Endothelial cell of umbilical vein (primary cell): ENCODE measurements around the gene SAT1. TPM values are rescaled to one million over a fixed set of nuclear protein-coding genes. Genes with fewer than 3 reads are reported as not detected.

Source experiments
- BruUV-seq: library from RNA; stranded (reverse); fragments of 400-500 nt; replicated peaks from 2 replicates; lab custom pipeline; 2021; lab: Mats Ljungman, UMichigan
- CTCF ChIA-PET: fragments of 300-600, 350-600 bp; sonication (Branson Sonifier 250); formaldehyde crosslinking; loops from one replicate; lab custom pipeline; 2021; ENCODE audit warnings: antibody characterized with exemption, inconsistent platforms; lab: Charles Lee
- POLR2A ChIA-PET: fragments of 300-600, 350-600 bp; sonication (Branson Sonifier 250); formaldehyde crosslinking; loops from one replicate; lab custom pipeline; 2021; ENCODE audit warnings: antibody characterized with exemption, inconsistent platforms; lab: Charles Lee
- DNase-seq: peaks from one replicate; pipeline ENCODE4 v3.0.0-alpha.2; 2011; ENCODE audit warnings: low read depth, low spot score
- FAIRE-seq: peaks from 2 replicates; lab custom pipeline; 2011; peaks lifted over from hg19 to GRCh38; lab: Jason Lieb, UNC
- H2AFZ ChIP-seq: 2 replicates; pipeline ENCODE4 v1.6.0; 2012; ENCODE audit warnings: low read depth, low read length, control low read depth, inconsistent platforms
- H3K27ac ChIP-seq: 2 replicates; pipeline ENCODE4 v1.5.1; 2011; ENCODE audit warnings: low read depth, mild to moderate bottlenecking, control low read depth, low read length, moderate library complexity; ENCODE audit not compliant: insufficient read depth
- H3K27me3 ChIP-seq, 2 experiments: 2 replicates each; pipeline versions ENCODE4 v1.6.0 to v1.6.1; 2011; ENCODE audit warnings: low read length in 2 of 2, mixed read lengths in 1 of 2; ENCODE audit not compliant: control insufficient read depth in 2 of 2, insufficient read depth in 2 of 2
- H3K36me3 ChIP-seq, 2 experiments: 2 replicates in 1 of 2; 3 replicates in 1 of 2; pipeline ENCODE4 v1.5.1; 2011; ENCODE audit warnings: low read length in 2 of 2, mild to moderate bottlenecking in 1 of 2, moderate library complexity in 1 of 2; ENCODE audit not compliant: control insufficient read depth in 2 of 2, insufficient read depth in 2 of 2; ENCODE audit errors: extremely low read depth in 1 of 2
- H3K4me1 ChIP-seq: 3 replicates; pipeline ENCODE4 v1.5.1; 2011; ENCODE audit warnings: mild to moderate bottlenecking, low read length; ENCODE audit not compliant: control insufficient read depth, insufficient read depth; ENCODE audit errors: extremely low read depth
- H3K4me2 ChIP-seq: 2 replicates; pipeline ENCODE4 v1.6.1; 2011; ENCODE audit warnings: low read length, control low read depth, mixed read lengths; ENCODE audit not compliant: insufficient read depth
- H3K4me3 ChIP-seq, 3 experiments: fragments of 200-600 bp in 1 of 3; sonication (generic), shearing (Covaris generic) in 1 of 3; replicated peaks in 1 of 3; 2 replicates each; pipeline ENCODE4 v1.5.1; 2011 to 2016; ENCODE audit warnings: control low read depth in 3 of 3, low read length in 3 of 3, mild to moderate bottlenecking in 2 of 3, inconsistent platforms in 1 of 3, low read depth in 1 of 3, moderate library complexity in 1 of 3; ENCODE audit not compliant: insufficient read depth in 1 of 3
- H3K79me2 ChIP-seq: 2 replicates; pipeline ENCODE4 v1.6.0; 2012; ENCODE audit warnings: low read length, inconsistent platforms; ENCODE audit not compliant: control insufficient read depth, insufficient read depth
- H3K9ac ChIP-seq: replicated peaks from 2 replicates; pipeline ENCODE3; 2011; ENCODE audit warnings: low read length, control low read depth; ENCODE audit not compliant: insufficient read depth; ENCODE audit errors: extremely low read depth
- H3K9me1 ChIP-seq: replicated peaks from 3 replicates; pipeline ENCODE4 v1.6.0; 2011; ENCODE audit warnings: mild to moderate bottlenecking, low read length; ENCODE audit not compliant: control insufficient read depth, insufficient read depth; ENCODE audit errors: extremely low read depth
- H3K9me3 ChIP-seq: replicated peaks from 2 replicates; pipeline ENCODE4 v1.5.1; 2012; ENCODE audit warnings: low read length, inconsistent platforms; ENCODE audit not compliant: control insufficient read depth, insufficient read depth
- H4K20me1 ChIP-seq: replicated peaks from 2 replicates; pipeline ENCODE3; 2011; ENCODE audit warnings: mild to moderate bottlenecking, low read length; ENCODE audit not compliant: control insufficient read depth, insufficient read depth; ENCODE audit errors: extremely low read depth
- CTCF ChIP-seq, 2 donors: IDR thresholded peaks; 1 replicate in 1 of 2; 2 replicates in 1 of 2; pipeline ENCODE4 v1.5.1; 2011; ENCODE audit warnings: low read length in 2 of 2, mild to moderate bottlenecking in 2 of 2, moderate library complexity in 2 of 2, control low read depth in 1 of 2, inconsistent platforms in 1 of 2, low read depth in 1 of 2; ENCODE audit not compliant: insufficient read depth in 1 of 2; ENCODE audit errors: extremely low read depth in 1 of 2
- EZH2 ChIP-seq: IDR thresholded peaks from 2 replicates; pipeline ENCODE4 v1.6.1; 2012; ENCODE audit warnings: borderline replicate concordance, low read depth, mild to moderate bottlenecking, moderate library complexity, low read length, inconsistent platforms; ENCODE audit not compliant: severe bottlenecking
- FOS ChIP-seq: IDR thresholded peaks from 2 replicates; pipeline ENCODE4 v1.6.1; 2011; ENCODE audit warnings: mild to moderate bottlenecking, low read length, moderate library complexity, borderline replicate concordance; ENCODE audit not compliant: insufficient read depth
- GATA2 ChIP-seq: IDR thresholded peaks from 2 replicates; pipeline ENCODE4 v1.7.0; 2011; ENCODE audit warnings: low read depth, mild to moderate bottlenecking, moderate library complexity, mixed read lengths, low read length; ENCODE audit not compliant: insufficient read length, insufficient read depth
- JUN ChIP-seq: IDR thresholded peaks from 2 replicates; pipeline ENCODE4 v1.6.1; 2011; ENCODE audit warnings: borderline replicate concordance, low read depth; ENCODE audit not compliant: insufficient read length, insufficient read depth
- MYC ChIP-seq: IDR thresholded peaks from one replicate; pipeline ENCODE4 v1.6.1; 2011; ENCODE audit warnings: mild to moderate bottlenecking, low read depth, low read length
- POLR2A ChIP-seq: IDR thresholded peaks from 2 replicates; pipeline ENCODE4 v1.6.1; 2012; ENCODE audit warnings: low read depth, mild to moderate bottlenecking, control low read depth, low read length
- POLR2AphosphoS5 ChIP-seq: IDR thresholded peaks from 2 replicates; pipeline ENCODE4 v1.6.1; 2012; ENCODE audit warnings: low read depth, mild to moderate bottlenecking, control low read depth, low read length, moderate library complexity; ENCODE audit not compliant: insufficient read depth
- dilution Hi-C: fragments of 300-500 bp; cut with MboI; formaldehyde crosslinking; loops from one replicate; pipeline ENCODE4 v1.15.0; 2019; ENCODE audit warnings: low sequenced_read_pairs; ENCODE audit not compliant: extremely low pct_ligation_motif_present
- intact Hi-C: fragments of 100-400 bp; cut with micrococcal nuclease; formaldehyde crosslinking; loops from one replicate; pipeline ENCODE4 v1.10.0; 2022
- polyA plus RNA-seq, 4 experiments: library from polyadenylated mRNA; depleted of rRNA in 3 of 4; stranded (reverse) in 3 of 4; unstranded in 1 of 4; fragments of >200 nt; gene quantifications; 2 replicates each; pipeline versions ENCODE4 v1.2.1 to v1.2.3, GENCODE V29; 2011 to 2012; ENCODE audit warnings: missing spikeins in 1 of 4
- total RNA-seq: library from RNA; stranded (reverse); gene quantifications from 2 replicates; pipeline ENCODE4 v1.2.3, GENCODE V29; 2021
- TF ChIP-seq, protein P1 (sequence below): IDR thresholded peaks from 2 replicates; pipeline ENCODE4 v1.6.1; 2011; ENCODE audit not compliant: insufficient read depth, insufficient read length

Gene SAT1
- total and polyA plus RNA-seq, 2 donors (not counting 3 experiments of a cell fraction or from before 2014, with no cell fraction given): 289 to 526 TPM

GRCh38 chrX:23789386-23790154 is 6.6 kb downstream of the SAT1 start:
- POLR2A ChIA-PET: no interaction called here
- Histone ChIP-seq H3K9ac (no peak overlapping the region), H2AFZ (no peak overlapping the region), H3K79me2 (peaks cover 6% of the 10 kb centered on the region), H3K4me1 (peaks cover 9% of the 10 kb centered on the region), H3K27me3 (no peaks in the 10 kb centered on the region), H3K27ac (no peak overlapping the region), H3K4me3 (no peak overlapping the region), H3K9me3 (no peaks in the 10 kb centered on the region), H3K36me3 (peaks cover 2 to 3% of the 10 kb centered on the region in 2 experiments), H4K20me1 (no peaks in the 10 kb centered on the region), H3K9me1 (no peaks in the 10 kb centered on the region), H3K4me2 (no peak overlapping the region)
- BruUV-seq: no TSS peak
- TF ChIP-seq, protein P1, sequence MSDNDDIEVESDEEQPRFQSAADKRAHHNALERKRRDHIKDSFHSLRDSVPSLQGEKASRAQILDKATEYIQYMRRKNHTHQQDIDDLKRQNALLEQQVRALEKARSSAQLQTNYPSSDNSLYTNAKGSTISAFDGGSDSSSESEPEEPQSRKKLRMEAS: no peak
- TF ChIP-seq EZH2 (no peak), POLR2AphosphoS5 (no peak)
- DNase-seq (no peak), FAIRE-seq (no peak)
- CTCF ChIA-PET: no interaction called here
- intact Hi-C loops: loop anchor here (10.0 kb wide), 1 partner anchor 95 kb away; no protein-coding TSS in a partner anchor
- dilution Hi-C loops: no loop called here

GRCh38 chrX:23790155-23790497 is 7.2 kb downstream of the SAT1 start:
- Histone ChIP-seq H3K79me2 (peaks cover under 1% of the 10 kb centered on the region), H3K36me3 (peaks cover 2 to 3% of the 10 kb centered on the region in 2 experiments), H2AFZ (no peak overlapping the region), H3K27ac (no peak overlapping the region), H3K4me1 (peaks cover 4% of the 10 kb centered on the region), H3K27me3 (no peaks in the 10 kb centered on the region), H3K4me3 (no peak overlapping the region), H3K9me1 (no peaks in the 10 kb centered on the region), H3K9ac (no peak overlapping the region), H3K9me3 (no peaks in the 10 kb centered on the region), H4K20me1 (no peaks in the 10 kb centered on the region), H3K4me2 (no peak overlapping the region)
- DNase-seq (no peak), FAIRE-seq (no peak)
- intact Hi-C loops (no loop called here), dilution Hi-C loops (no loop called here)
- CTCF ChIA-PET: no interaction called here
- no TSS peak for BruUV-seq
- TF ChIP-seq EZH2: no peak
- no peak for TF ChIP-seq FOS
- TF ChIP-seq, protein P1: no peak
- no peak for TF ChIP-seq GATA2
- no peak for TF ChIP-seq JUN
- no peak for TF ChIP-seq POLR2AphosphoS5
- no peak for TF ChIP-seq POLR2A
- TF ChIP-seq MYC: no peak
- TF ChIP-seq CTCF (IDR thresholded peaks at IDR 0.05; ENCODE audit: extremely low read depth in 1 of 2, insufficient read depth in 1 of 2, low read depth in 1 of 2, low read length in 2 of 2): no peak
- POLR2A ChIA-PET: no interaction called here
